T47D (cell line): ENCODE results near the gene ZBED4.

Experiments
- DNase-seq, 2 experiments: peaks; one replicate each; pipeline versions ENCODE4 v3.0.0 to v3.0.0-alpha.2; 2011 to 2012; ENCODE audit warnings: low read depth in 1 of 2, low spot score in 1 of 2
- JUND ChIP-seq: IDR thresholded peaks from 2 replicates; pipeline ENCODE4 v1.6.1; 2012; ENCODE audit warnings: low read depth
- in situ Hi-C: cut with HindIII; loops from 2 replicates; pipeline ENCODE4 v1.10.0; 2016; ENCODE audit warnings: low sequenced_read_pairs, low pct_unique_long_range_greater_than_20kb

The ZBED4 gene

GRCh38 chr22:49829044-49829853 is 24.4 kb upstream of the ZBED4 start:
- no peak for TF ChIP-seq JUND
- DNase-seq = no peak
- in situ Hi-C loops = no loop called here

DNA sequence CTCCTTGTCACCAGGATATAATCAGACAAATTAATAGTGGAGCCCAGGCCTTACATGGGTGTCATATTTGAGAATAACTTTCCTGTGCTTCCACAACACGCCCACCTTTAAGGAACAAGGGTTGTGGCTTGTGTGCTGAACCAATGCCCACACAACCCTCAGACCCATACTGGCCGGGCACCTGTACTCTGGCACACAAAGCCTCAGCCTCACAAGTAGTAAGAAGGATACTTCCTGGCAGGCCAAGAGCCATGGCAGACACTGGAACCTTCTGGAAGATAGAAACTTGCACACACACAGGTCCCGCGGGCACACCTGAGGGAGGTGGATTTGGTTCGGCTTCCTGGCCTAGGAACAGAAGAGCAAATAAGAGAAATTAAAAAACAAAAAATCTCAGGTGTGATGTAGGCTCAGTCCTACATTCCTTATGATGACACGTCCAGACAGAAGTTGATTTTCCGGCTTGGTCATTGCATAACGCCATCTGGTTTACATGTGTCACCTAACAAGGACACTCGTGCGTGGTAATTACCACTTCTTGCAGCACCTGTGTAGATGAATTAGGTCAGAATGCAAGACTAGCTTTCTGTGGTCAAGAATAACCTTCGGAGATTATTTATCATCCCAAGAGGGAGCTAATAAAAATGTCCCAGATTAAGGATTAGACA is 20.2 kb upstream of the ZBED4 start:
- no peak for TF ChIP-seq JUND

GRCh38 chr22:49838771-49839717 is 14.6 kb upstream of the ZBED4 start:
- no peak for DNase-seq
- in situ Hi-C loops = no loop called here
- no peak for TF ChIP-seq JUND

More for the DNA sequence above, 20.2 kb upstream of the ZBED4 start:
- peak; percentile 53 to 92 for DNase-seq
- in situ Hi-C loops = no loop called here

DNA sequence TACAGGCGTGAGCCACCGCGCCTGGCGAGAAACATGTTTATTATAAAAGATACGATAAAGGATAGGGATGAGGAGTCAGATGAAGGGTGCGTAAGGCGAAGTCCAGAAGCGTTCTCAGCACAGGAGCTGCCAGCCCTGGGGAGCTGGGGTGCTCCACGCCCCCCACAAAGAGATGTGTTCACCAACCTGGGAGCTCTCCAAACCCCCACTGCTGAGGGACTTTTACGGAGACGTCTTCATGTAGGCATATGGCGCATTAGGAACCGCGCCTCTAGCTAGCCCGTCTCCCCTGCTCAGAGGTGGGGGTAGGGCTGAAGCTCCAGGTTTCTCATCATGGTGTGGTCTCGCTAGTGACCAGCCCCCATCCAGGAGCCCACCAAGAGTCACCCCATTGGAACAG is 8.4 kb upstream of the ZBED4 start:
- DNase-seq = no peak
- TF ChIP-seq JUND = no peak
- in situ Hi-C loops = no loop called here

DNA sequence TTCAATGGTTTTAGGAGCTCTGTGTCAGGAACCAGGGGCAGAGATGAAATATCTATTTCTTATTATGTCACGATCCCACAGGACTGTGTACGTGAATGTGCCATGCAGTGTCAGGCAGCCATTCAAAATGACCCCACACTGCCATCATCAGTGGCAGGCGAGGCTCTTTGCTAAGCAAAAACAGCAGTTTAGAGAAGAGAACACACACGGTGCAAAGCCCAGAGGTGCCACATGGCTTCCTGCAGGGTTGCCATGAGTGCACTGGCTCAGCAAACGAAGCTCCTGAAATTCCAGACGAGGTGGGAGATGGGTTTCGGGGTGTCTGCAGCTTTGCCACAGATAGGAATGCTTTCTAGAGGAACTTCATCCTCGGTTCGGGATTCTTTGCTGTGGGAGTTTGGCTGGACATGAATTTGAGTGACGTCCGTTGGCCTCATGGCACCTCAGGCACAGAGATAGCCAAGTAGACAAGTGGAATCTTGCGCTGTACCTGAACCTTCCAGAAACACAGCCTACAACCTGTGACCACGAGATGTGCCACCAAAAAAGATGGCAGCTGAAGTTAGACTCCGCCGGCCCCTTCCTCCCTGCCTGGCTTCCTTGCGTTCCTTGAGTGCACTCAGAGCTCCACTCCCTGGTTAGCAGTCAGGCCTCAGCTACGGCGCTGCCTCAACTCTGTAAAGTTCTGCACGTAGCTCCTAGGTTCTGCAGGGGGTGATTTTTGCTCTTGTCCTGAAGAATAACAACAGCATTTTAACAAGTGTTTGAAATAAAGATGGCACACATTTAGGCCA is 7.8 kb upstream of the ZBED4 start:
- in situ Hi-C loops = no loop called here
- no peak for TF ChIP-seq JUND

DNA sequence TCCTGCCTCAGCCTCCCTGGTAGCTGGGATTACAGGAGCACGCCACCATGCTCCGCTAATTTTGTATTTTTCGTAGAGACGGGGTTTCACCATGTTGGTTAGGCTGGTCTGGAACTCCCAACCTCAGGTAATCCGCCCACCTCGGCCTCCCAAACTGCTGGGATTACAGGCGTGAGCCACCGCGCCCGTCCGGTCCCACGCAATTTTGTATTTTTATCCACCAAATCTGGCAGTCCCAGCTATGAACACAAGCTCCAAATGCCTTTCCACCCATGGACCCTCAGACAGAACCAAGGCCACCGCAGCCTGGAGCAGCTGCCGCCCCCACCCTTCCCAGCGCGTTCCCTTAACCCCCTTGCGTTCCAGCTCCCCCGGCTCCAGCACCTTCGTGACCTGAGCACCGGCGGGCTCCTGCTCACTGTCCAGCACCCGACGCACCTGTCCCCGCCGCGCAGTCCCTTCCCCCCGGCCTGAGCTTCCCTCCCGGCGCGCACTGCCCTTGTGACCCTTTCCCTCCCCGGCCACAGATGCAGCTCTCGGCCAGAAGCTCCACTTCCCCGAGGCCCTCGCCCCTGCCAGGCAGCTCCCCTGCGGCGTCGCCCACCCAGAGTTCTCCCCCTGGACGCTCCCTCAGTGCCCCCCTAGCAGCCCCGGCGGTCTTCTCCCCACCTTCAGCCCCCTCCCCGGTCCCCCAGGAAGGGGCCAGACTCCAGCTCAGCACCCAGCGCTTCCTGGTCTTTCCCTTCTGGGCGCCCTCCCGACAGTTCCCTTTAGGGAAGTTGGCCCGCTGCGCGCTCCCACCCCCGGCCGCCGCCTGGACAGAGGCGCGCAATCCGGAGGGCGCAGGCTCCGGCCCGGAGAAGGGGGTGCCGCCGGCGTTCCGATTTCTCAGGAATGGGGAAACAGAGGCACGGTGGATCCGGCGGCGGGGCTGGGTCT is 5.6 kb upstream of the ZBED4 start:
- TF ChIP-seq JUND = no peak
- no peak for DNase-seq
- in situ Hi-C loops = no loop called here

More for the DNA sequence above, 7.8 kb upstream of the ZBED4 start:
- no peak for DNase-seq

- in situ Hi-C loops = no loop called here
- TF ChIP-seq JUND = no peak
- no peak for DNase-seq
These were observed 4.9 kb upstream of the ZBED4 start for GRCh38 chr22:49848690-49849160.

DNA sequence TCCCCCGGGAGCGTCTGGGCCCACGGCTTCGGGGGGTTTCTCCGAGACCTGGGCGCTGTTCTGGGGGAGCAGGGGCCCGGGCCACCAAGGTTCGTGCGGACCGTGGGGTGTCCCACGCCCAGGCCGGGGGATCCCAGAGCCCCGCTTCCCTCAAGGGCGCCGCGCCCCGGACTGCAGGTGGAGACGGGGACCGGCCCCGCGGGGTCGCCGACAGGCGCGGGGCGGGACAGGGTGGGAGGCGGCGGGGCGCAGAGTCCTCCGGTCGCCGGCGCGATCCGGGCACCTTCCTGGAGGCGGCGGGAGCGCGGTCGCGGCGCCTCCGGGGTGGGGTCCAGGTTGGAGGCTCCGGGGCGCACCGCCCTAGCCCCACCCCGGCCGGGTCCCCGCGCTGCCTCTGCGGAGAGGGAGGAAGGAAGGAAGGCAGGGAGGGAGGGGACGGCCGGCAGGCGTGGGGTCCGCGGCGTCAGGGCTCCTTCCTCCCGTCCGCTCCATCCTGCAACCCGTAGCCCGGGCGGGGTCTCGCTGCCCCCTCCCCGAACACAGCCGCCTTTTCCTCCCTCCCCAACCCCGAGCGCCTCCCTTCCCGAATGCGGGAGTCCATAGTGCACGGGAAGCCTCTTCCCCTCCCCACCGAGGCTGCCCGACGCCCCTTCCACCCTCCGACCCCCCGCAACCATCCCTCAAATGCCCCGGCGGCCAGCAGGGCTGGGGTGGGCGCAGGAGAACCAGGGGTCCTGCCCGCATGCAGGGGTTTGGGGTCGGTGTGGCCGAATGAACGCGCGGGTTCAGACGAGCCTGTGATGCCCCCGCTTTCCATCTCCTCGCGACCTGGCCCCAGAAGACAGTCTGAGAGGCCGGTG is 4.3 kb upstream of the ZBED4 start:
- DNase-seq = no peak
- TF ChIP-seq JUND = no peak

DNA sequence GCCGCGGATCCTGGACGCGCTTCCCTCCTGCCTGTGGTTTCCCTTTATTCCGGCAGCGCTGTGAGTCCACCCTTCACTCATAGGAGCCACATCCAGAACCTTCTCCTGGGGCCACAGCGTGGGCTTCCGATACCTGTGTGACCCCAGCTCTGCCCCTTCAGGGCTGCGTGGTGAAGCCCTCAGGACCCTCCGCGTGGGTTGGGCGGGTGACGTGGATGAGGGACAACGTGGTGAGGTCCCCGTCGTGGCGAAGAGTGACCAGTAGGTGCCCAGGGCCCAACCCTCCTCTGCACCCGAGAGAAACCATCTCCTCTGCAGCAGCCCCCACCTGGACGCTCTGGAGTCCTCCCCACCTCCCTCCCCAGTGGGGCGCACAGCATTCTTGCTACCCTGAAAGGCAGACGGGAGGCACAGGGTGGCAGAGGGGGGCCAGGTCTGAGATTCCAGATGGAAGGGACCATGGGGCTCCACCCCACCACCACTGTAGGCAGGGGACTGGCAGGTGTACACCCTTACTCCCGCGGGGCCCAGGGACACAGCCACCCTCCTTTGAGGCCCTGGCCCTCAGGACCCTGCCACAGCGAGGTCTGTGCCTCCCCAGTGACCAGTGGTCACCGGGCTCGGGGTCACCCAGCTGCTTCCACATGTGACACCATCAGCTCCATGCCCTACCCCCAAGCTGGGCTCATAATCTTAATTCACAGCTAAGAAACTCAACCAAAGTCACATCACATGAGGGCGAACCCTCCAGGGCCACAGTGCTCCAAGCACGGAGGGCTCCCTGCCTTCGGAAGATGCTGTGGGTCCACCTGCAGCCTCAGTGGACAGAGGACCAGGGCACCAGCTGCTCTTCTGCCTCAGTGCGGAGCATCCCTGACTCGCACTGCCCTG is 3.4 kb upstream of the ZBED4 start:
- in situ Hi-C loops = no loop called here
- no peak for DNase-seq
- no peak for TF ChIP-seq JUND

More for the DNA sequence above, 4.3 kb upstream of the ZBED4 start:
- in situ Hi-C loops = no loop called here
